A673 (cell line): ENCODE data around the gene FRAS1.

Source experiments
- CTCF ChIP-seq: fragments of 300-800, 200-600 bp; sonication (generic); conservative IDR thresholded peaks from 2 replicates; pipeline ENCODE4 v1.5.1; 2017; ENCODE audit warnings: low read depth, mild to moderate bottlenecking, antibody characterized with exemption, low read length, moderate library complexity, mixed read lengths
- EZH2 ChIP-seq: fragments of 200-600 bp; sonication (generic); IDR thresholded peaks from 2 replicates; pipeline ENCODE4 v1.6.1; 2017; ENCODE audit warnings: borderline replicate concordance, low read depth, mild to moderate bottlenecking, mixed read lengths, antibody characterized with exemption, low read length; ENCODE audit not compliant: poor library complexity, severe bottlenecking

GRCh38 chr4:78070731-78071282, 13.7 kb downstream of the FRAS1 start:
- TF ChIP-seq CTCF (no peak), EZH2 (no peak)
